Prostate gland (tissue), 2 donors: Measurements from ENCODE around the gene RAPGEF4.

Experiments
- POLR2AphosphoS5 ChIP-seq: sonication (generic); formaldehyde crosslinking; IDR thresholded peaks from one replicate; pipeline ENCODE4 v1.6.1; 2017; ENCODE audit warnings: antibody characterized with exemption
- TF ChIP-seq, protein P1 (sequence below), 4 experiments: fragments of 200-600 bp in 2 of 4; fragments of 450-650 bp in 2 of 4; sonication (generic) in 2 of 4; IDR thresholded peaks; 1 replicate in 3 of 4; 2 replicates in 1 of 4; pipeline ENCODE4 v1.5.1; 2016 to 2019; ENCODE audit warnings: antibody characterized with exemption in 4 of 4, mild to moderate bottlenecking in 2 of 4, moderate library complexity in 2 of 4

DNA sequence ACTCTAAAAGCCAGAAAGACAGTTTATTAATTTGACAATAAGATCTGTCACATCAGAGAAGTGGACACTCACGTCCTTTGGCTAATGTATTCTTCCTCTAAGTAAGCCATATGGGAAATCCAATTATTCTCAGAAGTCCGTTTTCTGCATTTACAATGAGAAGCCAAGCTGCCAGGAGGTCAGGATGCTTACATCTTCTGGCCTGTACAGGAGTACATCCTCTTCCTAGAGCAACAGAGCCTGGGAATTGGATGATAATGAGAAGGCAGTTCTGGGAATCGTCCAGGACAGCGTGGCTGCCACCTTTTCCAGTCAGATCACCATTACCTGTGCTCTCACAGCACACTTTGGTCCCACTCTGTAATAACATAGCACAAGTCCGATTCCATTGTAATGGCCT, 5.2 kb downstream of the RAPGEF4 start:
- TF ChIP-seq, protein P1, sequence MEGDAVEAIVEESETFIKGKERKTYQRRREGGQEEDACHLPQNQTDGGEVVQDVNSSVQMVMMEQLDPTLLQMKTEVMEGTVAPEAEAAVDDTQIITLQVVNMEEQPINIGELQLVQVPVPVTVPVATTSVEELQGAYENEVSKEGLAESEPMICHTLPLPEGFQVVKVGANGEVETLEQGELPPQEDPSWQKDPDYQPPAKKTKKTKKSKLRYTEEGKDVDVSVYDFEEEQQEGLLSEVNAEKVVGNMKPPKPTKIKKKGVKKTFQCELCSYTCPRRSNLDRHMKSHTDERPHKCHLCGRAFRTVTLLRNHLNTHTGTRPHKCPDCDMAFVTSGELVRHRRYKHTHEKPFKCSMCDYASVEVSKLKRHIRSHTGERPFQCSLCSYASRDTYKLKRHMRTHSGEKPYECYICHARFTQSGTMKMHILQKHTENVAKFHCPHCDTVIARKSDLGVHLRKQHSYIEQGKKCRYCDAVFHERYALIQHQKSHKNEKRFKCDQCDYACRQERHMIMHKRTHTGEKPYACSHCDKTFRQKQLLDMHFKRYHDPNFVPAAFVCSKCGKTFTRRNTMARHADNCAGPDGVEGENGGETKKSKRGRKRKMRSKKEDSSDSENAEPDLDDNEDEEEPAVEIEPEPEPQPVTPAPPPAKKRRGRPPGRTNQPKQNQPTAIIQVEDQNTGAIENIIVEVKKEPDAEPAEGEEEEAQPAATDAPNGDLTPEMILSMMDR (IDR thresholded peaks at IDR 0.05): no peak
- no peak for TF ChIP-seq POLR2AphosphoS5
